Naive thymus-derived CD4-positive, alpha-beta T cell (primary cell): Measurements from ENCODE around the gene CHD2. TPM values are rescaled to one million over a fixed set of nuclear protein-coding genes. Genes with fewer than 3 reads are reported as not detected.

ENCODE experiments used
- ATAC-seq: fragments of 150-1000 bp; cut with Tn5 transposase; 2 replicates; pipeline ENCODE4 v1.10.0; 2021; ENCODE audit warnings: mild to moderate bottlenecking, moderate library complexity
- CTCF ChIA-PET: fragments of 350-600 bp; sonication (Branson Sonifier 250); formaldehyde crosslinking; loops from one replicate; lab custom pipeline; 2021; ENCODE audit warnings: antibody characterized with exemption; lab: Charles Lee
- POLR2A ChIA-PET: fragments of 350-600 bp; sonication (Branson Sonifier 250); formaldehyde crosslinking; loops from one replicate; lab custom pipeline; 2021; ENCODE audit warnings: antibody characterized with exemption, inconsistent platforms; lab: Charles Lee
- DNase-seq, 9 donors: peaks; one replicate each; pipeline versions ENCODE4 v3.0.0 to v3.0.0-alpha.2; 2020 to 2022; ENCODE audit warnings: mixed read lengths in 1 of 9
- H3K27ac ChIP-seq: one replicate; pipeline ENCODE4 v1.7.0; 2013; ENCODE audit warnings: mild to moderate bottlenecking, low read depth, low read length, moderate library complexity
- H3K27me3 ChIP-seq, 2 donors: one replicate each; pipeline ENCODE4 v1.7.0; 2013; ENCODE audit warnings: low read length in 2 of 2, mild to moderate bottlenecking in 2 of 2, moderate library complexity in 2 of 2; ENCODE audit not compliant: control insufficient read depth in 2 of 2, insufficient read depth in 2 of 2
- H3K36me3 ChIP-seq, 3 experiments: 1 replicate in 2 of 3; 2 replicates in 1 of 3; pipeline ENCODE4 v1.7.0; 2013; ENCODE audit warnings: low read length in 3 of 3, mild to moderate bottlenecking in 3 of 3, moderate library complexity in 1 of 3; ENCODE audit not compliant: insufficient read depth in 3 of 3, control insufficient read depth in 2 of 3
- H3K4me1 ChIP-seq, 2 donors: one replicate each; pipeline ENCODE4 v1.7.0; 2013; ENCODE audit warnings: low read length in 2 of 2, mild to moderate bottlenecking in 2 of 2, moderate library complexity in 1 of 2; ENCODE audit not compliant: control insufficient read depth in 2 of 2, insufficient read depth in 2 of 2
- H3K4me3 ChIP-seq: 2 replicates; pipeline ENCODE4 v1.7.0; 2013; ENCODE audit warnings: mild to moderate bottlenecking, low read length
- H3K9me3 ChIP-seq, 3 experiments: 1 replicate in 2 of 3; 2 replicates in 1 of 3; pipeline ENCODE4 v1.7.0; 2013; ENCODE audit warnings: low read length in 3 of 3; ENCODE audit not compliant: control insufficient read depth in 2 of 3
- H3K27ac Mint-ChIP-seq, 9 donors: one replicate each; pipeline ENCODE4 v1.8.0; 2020 to 2022; ENCODE audit warnings: mixed read lengths in 9 of 9, mild to moderate bottlenecking in 8 of 9, moderate library complexity in 5 of 9, inconsistent platforms in 2 of 9
- H3K27me3 Mint-ChIP-seq, 5 donors: one replicate each; pipeline ENCODE4 v1.8.0; 2021 to 2022; ENCODE audit warnings: mixed read lengths in 5 of 5, mild to moderate bottlenecking in 1 of 5
- H3K36me3 Mint-ChIP-seq, 5 donors: one replicate each; pipeline ENCODE4 v1.8.0; 2020 to 2022; ENCODE audit warnings: mixed read lengths in 5 of 5, mild to moderate bottlenecking in 3 of 5, inconsistent platforms in 1 of 5
- H3K4me1 Mint-ChIP-seq, 7 donors: one replicate each; pipeline ENCODE4 v1.8.0; 2020 to 2022; ENCODE audit warnings: mixed read lengths in 7 of 7, mild to moderate bottlenecking in 3 of 7, inconsistent platforms in 1 of 7
- H3K4me3 Mint-ChIP-seq, 10 donors: one replicate each; pipeline ENCODE4 v1.8.0; 2020 to 2022; ENCODE audit warnings: mild to moderate bottlenecking in 10 of 10, mixed read lengths in 10 of 10, moderate library complexity in 6 of 10, inconsistent platforms in 2 of 10
- H3K9me3 Mint-ChIP-seq, 11 donors: one replicate each; pipeline ENCODE4 v1.8.0; 2020 to 2022; ENCODE audit warnings: mixed read lengths in 11 of 11, mild to moderate bottlenecking in 4 of 11, inconsistent platforms in 1 of 11, moderate library complexity in 1 of 11
- intact Hi-C, 2 donors: fragments of 100-400 bp; cut with micrococcal nuclease; formaldehyde crosslinking; loops; one replicate each; pipeline ENCODE4 v1.15.1; 2023
- polyA plus RNA-seq, 2 donors: library from polyadenylated mRNA; unstranded; fragments of 300-500 nt; fragmentation: Illumina TruSeq; gene quantifications; one replicate each; pipeline ENCODE4 v1.2.3, GENCODE V29; 2021
- total RNA-seq, 6 experiments: library from RNA in 5 of 6; stranded (reverse) in 5 of 6; gene quantifications; 1 replicate in 5 of 6; 2 replicates in 1 of 6; pipeline ENCODE4 v1.2.3 and lab custom pipeline; 2021 to 2026

The CHD2 gene
- total and polyA plus RNA-seq, 7 experiments from 2014 or later = 70.0 to 492 (median 371) TPM

GRCh38 chr15:92943581-92943980, 43.5 kb downstream of the CHD2 start:
- POLR2A ChIA-PET = interaction anchor here (1.1 to 1.7 kb wide), 2 partner anchors 15 to 61 kb away, joined by 3 to 4 read pairs; no protein-coding TSS in a partner anchor
- peaks cover 6 to 29% (median 19%) of the 10 kb centered on the region in 7 donors for H3K4me1 Mint-ChIP-seq
- ATAC-seq = no peak

GRCh38 chr15:92944946-92945521, 44.9 kb downstream of the CHD2 start:
- peaks cover 0 to 29% (median 12%) of the 10 kb centered on the region in 3 experiments for H3K9me3 ChIP-seq
- no peak overlapping the region for H3K27ac ChIP-seq
- DNase-seq (no peak), ATAC-seq (no peak)
- peaks cover 6 to 48% (median 31%) of the 10 kb centered on the region in 11 donors for H3K9me3 Mint-ChIP-seq
- H3K4me1 Mint-ChIP-seq = peaks cover 5 to 25% (median 14%) of the 10 kb centered on the region in 7 donors
- CTCF ChIA-PET = interaction anchor here (0.7 kb wide), 1 partner anchor 8 kb away, joined by 4 read pairs; no protein-coding TSS in a partner anchor
- H3K27ac Mint-ChIP-seq = peak overlapping the region; percentile 1 to 78 (median 58)
- peaks cover 50 to 87% (median 83%) of the 10 kb centered on the region in 5 donors for H3K36me3 Mint-ChIP-seq
- intact Hi-C loops = loop anchor here in 1 of 2 donors (2.0 to 5.0 kb wide), 2 partner anchors 16 to 32 kb away; no protein-coding TSS in a partner anchor
- POLR2A ChIA-PET = interaction anchor here (0.9 kb wide), 1 partner anchor 22 kb away, joined by 3 read pairs; no protein-coding TSS in a partner anchor
- H3K27me3 ChIP-seq = no peaks in the 10 kb centered on the region
- peak overlapping the region in 1 of 10 donors; percentile 9 for H3K4me3 Mint-ChIP-seq
- H3K4me3 ChIP-seq = no peak overlapping the region
- H3K27me3 Mint-ChIP-seq = no peaks in the 10 kb centered on the region
- peaks cover 64 to 95% (median 83%) of the 10 kb centered on the region in 3 experiments for H3K36me3 ChIP-seq
- H3K4me1 ChIP-seq = no peaks in the 10 kb centered on the region

More at GRCh38 chr15:92943581-92943980, 43.5 kb downstream of the CHD2 start:
- Mint-ChIP-seq H3K36me3 (peaks cover 49 to 81% (median 78%) of the 10 kb centered on the region in 5 donors), H3K27me3 (no peaks in the 10 kb centered on the region), H3K4me3 (no peak overlapping the region), H3K9me3 (peaks cover 6 to 33% (median 20%) of the 10 kb centered on the region in 11 donors), H3K27ac (peak overlapping the region in 5 of 9 donors; percentile 26 to 68 (median 58))
- Histone ChIP-seq H3K36me3 (peaks cover 64 to 95% (median 83%) of the 10 kb centered on the region in 3 experiments), H3K4me1 (no peaks in the 10 kb centered on the region), H3K27me3 (no peaks in the 10 kb centered on the region), H3K27ac (no peak overlapping the region), H3K9me3 (peaks cover 0 to 14% (median 4%) of the 10 kb centered on the region in 3 experiments), H3K4me3 (no peak overlapping the region)
- intact Hi-C loops = loop anchor here in 1 of 2 donors (2.0 to 5.0 kb wide), 2 partner anchors 13 to 34 kb away; no protein-coding TSS in a partner anchor
- CTCF ChIA-PET = interaction anchor here (1.4 kb wide), 1 partner anchor 147 kb away, joined by 5 read pairs; no protein-coding TSS in a partner anchor
- no peak for DNase-seq

- peaks cover 0 to 32% (median 12%) of the 10 kb centered on the region in 3 experiments for H3K9me3 ChIP-seq
- ATAC-seq (no peak), DNase-seq (no peak)
- Mint-ChIP-seq H3K4me3 (peak overlapping the region in 3 of 10 donors; percentile 13 to 39 (median 23)), H3K36me3 (peaks cover 45 to 94% (median 90%) of the 10 kb centered on the region in 5 donors), H3K27ac (peak overlapping the region in 4 of 9 donors; percentile 52 to 68 (median 59)), H3K9me3 (peaks cover 6 to 63% (median 31%) of the 10 kb centered on the region in 11 donors), H3K4me1 (peaks cover 7 to 24% (median 13%) of the 10 kb centered on the region in 7 donors), H3K27me3 (no peaks in the 10 kb centered on the region)
- no peak overlapping the region for H3K27ac ChIP-seq
- no peaks in the 10 kb centered on the region for H3K27me3 ChIP-seq
- ChIA-PET POLR2A (no interaction called here), CTCF (no interaction called here)
- H3K4me1 ChIP-seq = no peaks in the 10 kb centered on the region
- no peak overlapping the region for H3K4me3 ChIP-seq
- intact Hi-C loops = no loop called here
- peaks cover 58 to 100% (median 84%) of the 10 kb centered on the region in 3 experiments for H3K36me3 ChIP-seq
Observed at GRCh38 chr15:92947071-92947730, 47.1 kb downstream of the CHD2 start.

- no peak for ATAC-seq
Observed at GRCh38 chr15:92949604-92950249, 49.6 kb downstream of the CHD2 start.

GRCh38 chr15:92951800-92952457, 51.8 kb downstream of the CHD2 start:
- Histone ChIP-seq H3K27ac (no peak overlapping the region), H3K4me1 (no peaks in the 10 kb centered on the region), H3K9me3 (peaks cover 0 to 32% (median 12%) of the 10 kb centered on the region in 3 experiments), H3K27me3 (no peaks in the 10 kb centered on the region), H3K36me3 (peaks cover 50 to 97% (median 84%) of the 10 kb centered on the region in 3 experiments), H3K4me3 (no peak overlapping the region)
- Mint-ChIP-seq H3K4me1 (peaks cover 2 to 19% (median 15%) of the 10 kb centered on the region in 7 donors), H3K9me3 (peaks cover 6 to 47% (median 28%) of the 10 kb centered on the region in 11 donors), H3K27me3 (no peaks in the 10 kb centered on the region), H3K36me3 (peaks cover 30 to 76% (median 70%) of the 10 kb centered on the region in 5 donors), H3K4me3 (no peak overlapping the region), H3K27ac (peak overlapping the region in 6 of 9 donors; percentile 20 to 69 (median 53))
- DNase-seq (no peak), ATAC-seq (no peak)
- POLR2A ChIA-PET = interaction anchor here (0.6 to 0.9 kb wide), 2 partner anchors 16 to 55 kb away, joined by 3 read pairs; no protein-coding TSS in a partner anchor
- CTCF ChIA-PET = no interaction called here
- intact Hi-C loops = loop anchor here in 1 of 2 donors (2.0 kb wide), 1 partner anchor 17 kb away; no protein-coding TSS in a partner anchor

More at GRCh38 chr15:92949604-92950249, 49.6 kb downstream of the CHD2 start:
- Mint-ChIP-seq H3K9me3 (peaks cover 6 to 59% (median 31%) of the 10 kb centered on the region in 11 donors), H3K27me3 (no peaks in the 10 kb centered on the region), H3K36me3 (peaks cover 28 to 78% (median 73%) of the 10 kb centered on the region in 5 donors), H3K4me1 (peaks cover 0 to 15% (median 8%) of the 10 kb centered on the region in 7 donors), H3K4me3 (peak overlapping the region in 1 of 10 donors; percentile 21), H3K27ac (peak overlapping the region in 3 of 9 donors; percentile 56 to 77 (median 66))
- Histone ChIP-seq H3K27ac (no peak overlapping the region), H3K4me3 (no peak overlapping the region), H3K27me3 (no peaks in the 10 kb centered on the region), H3K36me3 (peaks cover 45 to 98% (median 76%) of the 10 kb centered on the region in 3 experiments), H3K9me3 (peaks cover 0 to 32% (median 12%) of the 10 kb centered on the region in 3 experiments), H3K4me1 (no peaks in the 10 kb centered on the region)
- intact Hi-C loops = loop anchor here in 1 of 2 donors (1.0 kb wide), 1 partner anchor 9 kb away; no protein-coding TSS in a partner anchor
- POLR2A ChIA-PET = no interaction called here
- peak in 3 of 9 donors; percentile 6 to 19 (median 14) for DNase-seq
- CTCF ChIA-PET = interaction anchor here (1.2 kb wide), 1 partner anchor 10 kb away, joined by 3 read pairs; no protein-coding TSS in a partner anchor
